HepG2 (cell line): ENCODE measurements around the gene KCNIP3. TPM values are rescaled to one million over a fixed set of nuclear protein-coding genes. Genes with fewer than 3 reads are reported as not detected.
A peak's percentile ranks its signal among the peaks of the same experiment; 100 is the strongest.

Experiments used
- AFF4 ChIP-seq: sonication (generic); formaldehyde crosslinking; IDR thresholded peaks from 2 replicates; pipeline ENCODE4 v1.4.0; 2020; ENCODE audit warnings: missing genetic modification reagents
- ARID5B ChIP-seq: IDR thresholded peaks from 2 replicates; pipeline ENCODE4 v1.4.0; 2020; ENCODE audit warnings: mild to moderate bottlenecking, missing genetic modification reagents
- ATF4 ChIP-seq, 2 experiments: fragments of 450-650 bp in 1 of 2; sonication (generic) in 1 of 2; formaldehyde crosslinking; IDR thresholded peaks; 2 replicates each; pipeline versions ENCODE4 v1.5.0 to v1.8.0; 2020 to 2022; ENCODE audit warnings: mild to moderate bottlenecking in 1 of 2, missing genetic modification reagents in 1 of 2
- GFI1 ChIP-seq: sonication (generic); formaldehyde crosslinking; IDR thresholded peaks from 2 replicates; pipeline ENCODE4 v1.5.0; 2020; ENCODE audit warnings: missing genetic modification reagents, mild to moderate bottlenecking, borderline replicate concordance
- HMG20A ChIP-seq: IDR thresholded peaks from 2 replicates; pipeline ENCODE4 v1.6.1; 2016; ENCODE audit warnings: borderline replicate concordance
- HMGXB3 ChIP-seq: sonication (generic); formaldehyde crosslinking; IDR thresholded peaks from 2 replicates; pipeline ENCODE4 v1.4.0; 2020; ENCODE audit warnings: missing genetic modification reagents, borderline replicate concordance
- JUNB ChIP-seq: sonication (generic); formaldehyde crosslinking; IDR thresholded peaks from 2 replicates; pipeline ENCODE4 v1.8.0; 2022; ENCODE audit warnings: missing genetic modification reagents, mild to moderate bottlenecking, borderline replicate concordance
- POLR2AphosphoS5 ChIP-seq: IDR thresholded peaks from 2 replicates; pipeline ENCODE4 v1.6.1; 2012; ENCODE audit warnings: low read depth, low read length
- SP2 ChIP-seq: sonication (generic); formaldehyde crosslinking; IDR thresholded peaks from 2 replicates; pipeline ENCODE4 v1.5.1; 2020; ENCODE audit warnings: mild to moderate bottlenecking, missing genetic modification reagents
- SYNCRIP ChIP-seq: fragments of 200-400 bp; formaldehyde crosslinking; IDR thresholded peaks from 2 replicates; pipeline ENCODE4 v1.6.1; 2018; ENCODE audit warnings: mild to moderate bottlenecking, low read depth, low read length; ENCODE audit not compliant: insufficient read depth
- TFDP1 ChIP-seq: IDR thresholded peaks from 2 replicates; pipeline ENCODE4 v1.6.1; 2016; ENCODE audit warnings: missing compliant biosample characterization, missing genetic modification reagents, borderline replicate concordance
- ZBTB21 ChIP-seq: sonication (generic); formaldehyde crosslinking; IDR thresholded peaks from 2 replicates; pipeline ENCODE4 v1.4.0; 2020; ENCODE audit warnings: missing genetic modification reagents
- ZNF350 ChIP-seq: sonication (generic); formaldehyde crosslinking; IDR thresholded peaks from 2 replicates; pipeline ENCODE4 v1.4.0; 2020; ENCODE audit warnings: mild to moderate bottlenecking, low read depth, missing genetic modification reagents, borderline replicate concordance
- polyA plus RNA-seq, 8 experiments: library from polyadenylated mRNA; depleted of rRNA in 3 of 8; stranded (reverse) in 7 of 8; unstranded in 1 of 8; fragments of >200 nt; fragmentation: Illumina TruSeq in 4 of 8; extraction: Trizol in 4 of 8; gene quantifications; 2 replicates each; pipeline versions ENCODE4 v1.2.1 to v1.2.3, GENCODE V29; 2011 to 2016; ENCODE audit warnings: low read depth in 4 of 8, missing spikeins in 1 of 8, mixed read lengths in 1 of 8; ENCODE audit not compliant: insufficient read depth in 1 of 8
- total RNA-seq, 5 experiments: library from RNA; depleted of rRNA; stranded (reverse); fragments of >200 nt; fragmentation: Illumina TruSeq; extraction: Trizol; gene quantifications; 2 replicates each; pipeline ENCODE4 v1.2.3, GENCODE V29; 2016; ENCODE audit warnings: low read depth in 1 of 5

KCNIP3 gene
- total and polyA plus RNA-seq, 2 of the 13 experiments (the other 11 are each of a cell fraction or from before 2014, with no cell fraction given): not detected

- TF ChIP-seq JUNB (CRISPR knock-in tag) (no peak), ZBTB21 (no peak), HMG20A (CRISPR knock-in tag) (peak; percentile 46; the same call in 1 of the 2 replicates), HMGXB3 (CRISPR knock-in tag) (peak; percentile 81; the same call in 1 of the 2 replicates), TFDP1 (CRISPR knock-in tag) (peak; percentile 86; the same call in 1 of the 2 replicates), SP2 (CRISPR knock-in tag) (peak; percentile 85), SYNCRIP (no peak), ZNF350 (peak; percentile 90), GFI1 (CRISPR knock-in tag) (0 out of 2 replicates have a peak, but pooled peaks have one; percentile 39), POLR2AphosphoS5 (peak; percentile 85), ARID5B (CRISPR knock-in tag) (peak; percentile 90), ATF4 (CRISPR knock-in tag; IDR thresholded peaks at IDR 0.05) (no peak), AFF4 (CRISPR knock-in tag) (no peak)
These were observed 105.4 kb downstream of the KCNIP3 start, which contains the start of gene FAHD2A (continued) for GRCh38 chr2:95402370-95403203.
